IMR-90 (cell line): ENCODE results near the gene EPHB6. TPM values are rescaled to one million over a fixed set of nuclear protein-coding genes. Genes with fewer than 3 reads are reported as not detected.

Source experiments
- ATAC-seq: fragments of 200-7000 bp; cut with Tn5 transposase; 2 replicates; pipeline ENCODE4 v1.9.1; 2020; ENCODE audit warnings: low read depth, mild to moderate bottlenecking, moderate library complexity
- BruUV-seq: library from RNA; stranded (reverse); fragments of 400-500 nt; replicated peaks from 2 replicates; lab custom pipeline; 2021; lab: Mats Ljungman, UMichigan
- CTCF ChIA-PET: fragments of 300-600 bp; formaldehyde crosslinking; extraction: SDS; loops from one replicate; lab custom pipeline; 2021; ENCODE audit warnings: antibody characterized with exemption; lab: Yijun Ruan, JAX
- POLR2A ChIA-PET: fragments of 300-600 bp; sonication (Branson Sonifier 250); formaldehyde crosslinking; loops from one replicate; lab custom pipeline; 2022; ENCODE audit warnings: antibody characterized with exemption; ENCODE audit not compliant: unreplicated experiment; lab: Charles Lee
- DNase-seq: peaks from one replicate; pipeline ENCODE4 v3.0.0; 2013
- H2AFZ ChIP-seq: replicated peaks from 2 replicates; pipeline ENCODE3; 2013; ENCODE audit warnings: low read length, mild to moderate bottlenecking; ENCODE audit not compliant: poor library complexity
- H2AK5ac ChIP-seq: 2 replicates; pipeline ENCODE4 v1.6.1; 2013; ENCODE audit warnings: low read depth, low read length, inconsistent platforms
- H2AK9ac ChIP-seq: replicated peaks from 2 replicates; pipeline ENCODE3; 2013; ENCODE audit warnings: mild to moderate bottlenecking, low read depth, low read length, moderate library complexity; ENCODE audit not compliant: poor library complexity
- H2BK120ac ChIP-seq: 2 replicates; pipeline ENCODE4 v1.6.1; 2013; ENCODE audit warnings: low read depth, low read length, inconsistent platforms
- H2BK15ac ChIP-seq: 3 replicates; pipeline ENCODE4 v1.6.1; 2013; ENCODE audit warnings: low read depth, low read length, inconsistent platforms
- H2BK20ac ChIP-seq: 2 replicates; pipeline ENCODE4 v1.6.1; 2013; ENCODE audit warnings: low read depth, mild to moderate bottlenecking, inconsistent platforms, low read length, moderate library complexity
- H2BK5ac ChIP-seq: 2 replicates; pipeline ENCODE4 v1.6.1; 2013; ENCODE audit warnings: mild to moderate bottlenecking, low read depth, low read length, inconsistent platforms; ENCODE audit not compliant: poor library complexity, severe bottlenecking
- H3K14ac ChIP-seq: replicated peaks from 2 replicates; pipeline ENCODE4 v1.6.1; 2013; ENCODE audit warnings: low read depth, low read length, inconsistent platforms
- H3K18ac ChIP-seq: 2 replicates; pipeline ENCODE4 v1.6.1; 2013; ENCODE audit warnings: low read depth, low read length, control low read depth
- H3K23ac ChIP-seq: 2 replicates; pipeline ENCODE4 v1.6.1; 2013; ENCODE audit warnings: low read depth, low read length, inconsistent platforms
- H3K27ac ChIP-seq: 2 replicates; pipeline ENCODE4 v1.5.1; 2013; ENCODE audit warnings: mild to moderate bottlenecking, control low read depth, low read length; ENCODE audit not compliant: insufficient read depth
- H3K27me3 ChIP-seq: 2 replicates; pipeline ENCODE4 v1.6.1; 2013; ENCODE audit warnings: low read length; ENCODE audit not compliant: control insufficient read depth, insufficient read depth
- H3K36me3 ChIP-seq: 2 replicates; pipeline ENCODE4 v1.6.1; 2013; ENCODE audit warnings: low read length, mixed read lengths; ENCODE audit not compliant: control insufficient read depth, insufficient read depth
- H3K4ac ChIP-seq: 2 replicates; pipeline ENCODE4 v1.6.1; 2013; ENCODE audit warnings: low read depth, low read length, inconsistent platforms
- H3K4me1 ChIP-seq: 2 replicates; pipeline ENCODE4 v1.6.1; 2013; ENCODE audit warnings: low read length, mixed read lengths; ENCODE audit not compliant: control insufficient read depth, insufficient read depth
- H3K4me2 ChIP-seq: 2 replicates; pipeline ENCODE4 v1.6.1; 2013; ENCODE audit warnings: low read depth, mild to moderate bottlenecking, control low read depth, low read length, moderate library complexity
- H3K4me3 ChIP-seq: 2 replicates; pipeline ENCODE4 v1.5.1; 2013; ENCODE audit warnings: low read depth, mild to moderate bottlenecking, control low read depth, low read length, moderate library complexity; ENCODE audit not compliant: insufficient read depth
- H3K56ac ChIP-seq: 2 replicates; pipeline ENCODE4 v1.6.1; 2013; ENCODE audit warnings: low read length, inconsistent platforms; ENCODE audit not compliant: insufficient read depth; ENCODE audit errors: extremely low read depth
- H3K79me1 ChIP-seq, 2 experiments: 2 replicates each; pipeline ENCODE4 v1.6.1; 2013; ENCODE audit warnings: low read length in 2 of 2, inconsistent platforms in 1 of 2, low read depth in 1 of 2
- H3K9ac ChIP-seq: 2 replicates; pipeline ENCODE4 v1.6.1; 2013; ENCODE audit warnings: low read depth, low read length, control low read depth
- H3K9me1 ChIP-seq: 2 replicates; pipeline ENCODE4 v1.6.1; 2013; ENCODE audit warnings: low read length, inconsistent platforms; ENCODE audit not compliant: insufficient read depth
- H3K9me3 ChIP-seq: 2 replicates; pipeline ENCODE4 v1.6.1; 2013; ENCODE audit warnings: low read length; ENCODE audit not compliant: control insufficient read depth, insufficient read depth
- H4K20me1 ChIP-seq: 2 replicates; pipeline ENCODE4 v1.6.1; 2013; ENCODE audit warnings: low read length, inconsistent platforms; ENCODE audit not compliant: insufficient read depth
- H4K5ac ChIP-seq: 2 replicates; pipeline ENCODE4 v1.6.1; 2013; ENCODE audit warnings: mild to moderate bottlenecking, low read depth, low read length, control low read depth
- H4K8ac ChIP-seq, 2 experiments: 2 replicates each; pipeline ENCODE4 v1.6.1; 2013; ENCODE audit warnings: low read depth in 2 of 2, low read length in 2 of 2, control low read depth in 1 of 2, inconsistent platforms in 1 of 2
- H4K91ac ChIP-seq: 2 replicates; pipeline ENCODE4 v1.6.1; 2013; ENCODE audit warnings: low read depth, low read length, inconsistent platforms; ENCODE audit not compliant: insufficient read depth
- CEBPB ChIP-seq: IDR thresholded peaks from 2 replicates; pipeline ENCODE4 v1.6.1; 2012; ENCODE audit warnings: low read depth, low read length, improper control_type of control experiment
- ELK1 ChIP-seq: fragments of 150-350 bp; IDR thresholded peaks from 2 replicates; pipeline ENCODE4 v1.6.1; 2016; ENCODE audit warnings: low read depth, mild to moderate bottlenecking, low read length, moderate library complexity, borderline replicate concordance
- MAFK ChIP-seq: IDR thresholded peaks from 2 replicates; pipeline ENCODE4 v1.6.1; 2012; ENCODE audit warnings: low read depth, low read length, improper control_type of control experiment
- MAZ ChIP-seq: IDR thresholded peaks from 2 replicates; pipeline ENCODE4 v1.6.1; 2012; ENCODE audit warnings: low read depth, mild to moderate bottlenecking, low read length, improper control_type of control experiment, moderate library complexity, borderline replicate concordance
- MXI1 ChIP-seq: IDR thresholded peaks from 2 replicates; pipeline ENCODE4 v1.6.1; 2012; ENCODE audit warnings: low read depth, mild to moderate bottlenecking, low read length, moderate library complexity, borderline replicate concordance
- POLR2A ChIP-seq: IDR thresholded peaks from 2 replicates; pipeline ENCODE4 v1.6.1; 2012; ENCODE audit warnings: mild to moderate bottlenecking, low read depth, low read length
- RCOR1 ChIP-seq: IDR thresholded peaks from 2 replicates; pipeline ENCODE4 v1.6.1; 2012; ENCODE audit warnings: mild to moderate bottlenecking, low read length, improper control_type of control experiment; ENCODE audit not compliant: insufficient replicate concordance
- SMC3 ChIP-seq: fragments of 150-350 bp; IDR thresholded peaks from 2 replicates; pipeline ENCODE4 v1.6.1; 2016; ENCODE audit warnings: low read depth, mild to moderate bottlenecking, antibody characterized with exemption, low read length, moderate library complexity
- WGBS, 2 experiments: methylation state at CpG; one replicate each; pipeline versions ENCODE4 v1.1.5 to v1.1.7; 2013; ENCODE audit warnings: missing lambda C conversion rate in 2 of 2; ENCODE audit not compliant: insufficient read length in 1 of 2; ENCODE audit errors: extremely low coverage in 2 of 2; 5-methylcytosine and 5-hydroxymethylcytosine counted together
- dilution Hi-C: fragments of 300-500 bp; cut with HindIII; formaldehyde crosslinking; loops from one replicate; pipeline ENCODE4 v1.14.3; 2018; ENCODE audit warnings: low sequenced_read_pairs; ENCODE audit not compliant: unreplicated experiment
- in situ Hi-C: fragments of 300-500 bp; cut with MboI; formaldehyde crosslinking; loops from 3 replicates; pipeline ENCODE4 v1.14.3; 2019; ENCODE audit warnings: low sequenced_read_pairs, inconsistent platforms, mixed read lengths
- intact Hi-C: fragments of 100-400 bp; cut with micrococcal nuclease; formaldehyde crosslinking; loops from 2 replicates; pipeline ENCODE4 v1.10.0; 2022
- polyA plus RNA-seq, 3 experiments: library from polyadenylated mRNA; depleted of rRNA; stranded (reverse); fragments of >200 nt; gene quantifications; 2 replicates each; pipeline ENCODE4 v1.2.3, GENCODE V29; 2012; ENCODE audit warnings: low replicate concordance in 1 of 3
- total RNA-seq: library from RNA; depleted of rRNA; stranded (reverse); fragments of >200 nt; gene quantifications from 2 replicates; pipeline ENCODE4 v1.2.3, GENCODE V29; 2012
- TF ChIP-seq, protein P1 (sequence below): conservative IDR thresholded peaks from 2 replicates; pipeline ENCODE4 v1.5.1; 2012; ENCODE audit warnings: mild to moderate bottlenecking, low read depth, low read length, improper control_type of control experiment
- TF ChIP-seq, protein P2 (sequence below): fragments of 150-350 bp; IDR thresholded peaks from 2 replicates; pipeline ENCODE4 v1.6.1; 2017; ENCODE audit warnings: mild to moderate bottlenecking, antibody characterized with exemption, low read length, low read depth

Gene EPHB6
- total and polyA plus RNA-seq, 2 of the 4 experiments (the other 2 are of a cell fraction): under 0.01 to 0.60 TPM

GRCh38 chr7:142842251-142842766, 12.6 kb upstream of the EPHB6 start:
- Histone ChIP-seq H3K4me2 (no peak overlapping the region), H2AFZ (no peak overlapping the region), H2BK120ac (no peak overlapping the region), H3K14ac (no peak overlapping the region), H3K4me1 (no peaks in the 10 kb centered on the region), H4K91ac (no peak overlapping the region), H3K79me1 (no peaks in the 10 kb centered on the region), H3K18ac (no peak overlapping the region), H3K9me3 (no peaks in the 10 kb centered on the region), H2AK5ac (no peak overlapping the region), H3K4ac (no peak overlapping the region), H3K36me3 (no peaks in the 10 kb centered on the region), H4K5ac (no peak overlapping the region), H2BK5ac (no peak overlapping the region), H4K8ac (no peak overlapping the region), H3K23ac (no peak overlapping the region), H2BK15ac (no peak overlapping the region), H3K4me3 (no peak overlapping the region), H3K27me3 (no peaks in the 10 kb centered on the region), H2AK9ac (no peak overlapping the region), H3K56ac (no peak overlapping the region), H4K20me1 (no peaks in the 10 kb centered on the region), H3K27ac (no peak overlapping the region), H3K9ac (no peak overlapping the region), H2BK20ac (no peak overlapping the region), H3K9me1 (no peaks in the 10 kb centered on the region)
- ChIA-PET POLR2A (no interaction called here), CTCF (interaction anchor here (0.6 kb wide), 2 partner anchors 60 to 110 kb away, joined by 3 read pairs; no protein-coding TSS in a partner anchor)
- intact Hi-C loops (no loop called here), dilution Hi-C loops (no loop called here), in situ Hi-C loops (no loop called here)
- WGBS, 2 experiments: no CpG with 5 or more reads among the region's 1 CpG
- no TSS peak for BruUV-seq
- TF ChIP-seq CEBPB (no peak), SMC3 (no peak), MAZ (no peak), MXI1 (no peak), RCOR1 (no peak), POLR2A (no peak), ELK1 (no peak), MAFK (no peak)
- TF ChIP-seq, protein P1, sequence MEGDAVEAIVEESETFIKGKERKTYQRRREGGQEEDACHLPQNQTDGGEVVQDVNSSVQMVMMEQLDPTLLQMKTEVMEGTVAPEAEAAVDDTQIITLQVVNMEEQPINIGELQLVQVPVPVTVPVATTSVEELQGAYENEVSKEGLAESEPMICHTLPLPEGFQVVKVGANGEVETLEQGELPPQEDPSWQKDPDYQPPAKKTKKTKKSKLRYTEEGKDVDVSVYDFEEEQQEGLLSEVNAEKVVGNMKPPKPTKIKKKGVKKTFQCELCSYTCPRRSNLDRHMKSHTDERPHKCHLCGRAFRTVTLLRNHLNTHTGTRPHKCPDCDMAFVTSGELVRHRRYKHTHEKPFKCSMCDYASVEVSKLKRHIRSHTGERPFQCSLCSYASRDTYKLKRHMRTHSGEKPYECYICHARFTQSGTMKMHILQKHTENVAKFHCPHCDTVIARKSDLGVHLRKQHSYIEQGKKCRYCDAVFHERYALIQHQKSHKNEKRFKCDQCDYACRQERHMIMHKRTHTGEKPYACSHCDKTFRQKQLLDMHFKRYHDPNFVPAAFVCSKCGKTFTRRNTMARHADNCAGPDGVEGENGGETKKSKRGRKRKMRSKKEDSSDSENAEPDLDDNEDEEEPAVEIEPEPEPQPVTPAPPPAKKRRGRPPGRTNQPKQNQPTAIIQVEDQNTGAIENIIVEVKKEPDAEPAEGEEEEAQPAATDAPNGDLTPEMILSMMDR: no peak
- TF ChIP-seq, protein P2, sequence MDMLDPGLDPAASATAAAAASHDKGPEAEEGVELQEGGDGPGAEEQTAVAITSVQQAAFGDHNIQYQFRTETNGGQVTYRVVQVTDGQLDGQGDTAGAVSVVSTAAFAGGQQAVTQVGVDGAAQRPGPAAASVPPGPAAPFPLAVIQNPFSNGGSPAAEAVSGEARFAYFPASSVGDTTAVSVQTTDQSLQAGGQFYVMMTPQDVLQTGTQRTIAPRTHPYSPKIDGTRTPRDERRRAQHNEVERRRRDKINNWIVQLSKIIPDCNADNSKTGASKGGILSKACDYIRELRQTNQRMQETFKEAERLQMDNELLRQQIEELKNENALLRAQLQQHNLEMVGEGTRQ: no peak
- DNase-seq: no peak
- ATAC-seq: no peak
